Astrocyte (in vitro differentiated cells and primary cell): Measurements from ENCODE around the gene ADORA1. TPM values are rescaled to one million over a fixed set of nuclear protein-coding genes. Genes with fewer than 3 reads are reported as not detected.

Experiments used
- DNase-seq: peaks from one replicate; pipeline ENCODE4 v3.0.0-alpha.2; 2010; ENCODE audit warnings: low read depth
- FAIRE-seq: peaks from 2 replicates; lab custom pipeline; 2011; peaks lifted over from hg19 to GRCh38; lab: Jason Lieb, UNC
- H2AFZ ChIP-seq: 2 replicates; pipeline ENCODE4 v1.6.0; 2012; ENCODE audit warnings: low read depth, low read length, inconsistent platforms
- H3K27ac ChIP-seq: 2 replicates; pipeline ENCODE4 v1.5.1; 2011; ENCODE audit warnings: low read depth, low read length, inconsistent platforms
- H3K27me3 ChIP-seq: 2 replicates; pipeline ENCODE4 v1.6.0; 2011; ENCODE audit warnings: low read length, inconsistent platforms; ENCODE audit not compliant: insufficient read depth
- H3K36me3 ChIP-seq: 2 replicates; pipeline ENCODE4 v1.5.1; 2011; ENCODE audit warnings: low read length, inconsistent platforms; ENCODE audit not compliant: insufficient read depth
- H3K4me1 ChIP-seq: 2 replicates; pipeline ENCODE4 v1.5.1; 2011; ENCODE audit warnings: low read length, inconsistent platforms; ENCODE audit not compliant: insufficient read depth
- H3K4me2 ChIP-seq: 2 replicates; pipeline ENCODE4 v1.6.0; 2012; ENCODE audit warnings: low read length, inconsistent platforms
- H3K4me3 ChIP-seq: 2 replicates; pipeline ENCODE4 v1.5.1; 2011; ENCODE audit warnings: low read depth, mild to moderate bottlenecking, low read length, inconsistent platforms; ENCODE audit not compliant: insufficient read depth
- H3K79me2 ChIP-seq: 2 replicates; pipeline ENCODE4 v1.6.0; 2012; ENCODE audit warnings: mild to moderate bottlenecking, low read length, inconsistent platforms; ENCODE audit not compliant: insufficient read depth
- H3K9ac ChIP-seq: 2 replicates; pipeline ENCODE4 v1.6.0; 2012; ENCODE audit warnings: mild to moderate bottlenecking, low read length, inconsistent platforms
- H3K9me3 ChIP-seq: 2 replicates; pipeline ENCODE4 v1.5.1; 2012; ENCODE audit warnings: low read depth, mild to moderate bottlenecking, low read length, inconsistent platforms; ENCODE audit not compliant: insufficient read depth
- H4K20me1 ChIP-seq: 2 replicates; pipeline ENCODE4 v1.6.0; 2012; ENCODE audit warnings: low read length, inconsistent platforms; ENCODE audit not compliant: insufficient read depth
- H3K27ac Mint-ChIP-seq: one replicate; pipeline ENCODE4 v1.8.0; 2021; ENCODE audit warnings: mild to moderate bottlenecking, mixed read lengths; ENCODE audit not compliant: unreplicated experiment
- H3K27me3 Mint-ChIP-seq: one replicate; pipeline ENCODE4 v1.8.0; 2021; ENCODE audit warnings: low read depth, mixed read lengths; ENCODE audit not compliant: unreplicated experiment
- H3K36me3 Mint-ChIP-seq: one replicate; pipeline ENCODE4 v1.8.0; 2021; ENCODE audit warnings: low read depth, mixed read lengths; ENCODE audit not compliant: unreplicated experiment
- H3K4me1 Mint-ChIP-seq: one replicate; pipeline ENCODE4 v1.8.0; 2021; ENCODE audit warnings: low read depth, mixed read lengths; ENCODE audit not compliant: unreplicated experiment
- H3K4me3 Mint-ChIP-seq: one replicate; pipeline ENCODE4 v1.8.0; 2021; ENCODE audit warnings: mild to moderate bottlenecking, moderate library complexity, mixed read lengths; ENCODE audit not compliant: unreplicated experiment
- H3K9me3 Mint-ChIP-seq: one replicate; pipeline ENCODE4 v1.8.0; 2021; ENCODE audit warnings: mild to moderate bottlenecking, mixed read lengths; ENCODE audit not compliant: unreplicated experiment
- CTCF ChIP-seq: IDR thresholded peaks from 2 replicates; pipeline ENCODE4 v1.5.1; 2011; ENCODE audit warnings: low read depth, mild to moderate bottlenecking, inconsistent platforms, low read length, moderate library complexity; ENCODE audit not compliant: insufficient read depth
- EZH2 ChIP-seq: IDR thresholded peaks from 2 replicates; pipeline ENCODE4 v1.6.1; 2012; ENCODE audit warnings: mild to moderate bottlenecking, low read length, inconsistent platforms; ENCODE audit not compliant: insufficient read depth
- total RNA-seq: library from RNA; stranded (reverse); gene quantifications from 2 replicates; pipeline ENCODE4 v1.2.1, GENCODE V29; 2021

ADORA1 gene
- total RNA-seq, 1 donor from 2014 or later: 5.7 TPM

- Histone ChIP-seq H3K9me3 (no peaks in the 10 kb centered on the region), H3K4me3 (no peak overlapping the region), H3K36me3 (no peaks in the 10 kb centered on the region), H3K79me2 (no peaks in the 10 kb centered on the region), H2AFZ (no peak overlapping the region), H3K27ac (no peak overlapping the region), H3K27me3 (no peaks in the 10 kb centered on the region), H3K9ac (no peak overlapping the region), H3K4me2 (no peak overlapping the region), H3K4me1 (no peaks in the 10 kb centered on the region), H4K20me1 (no peaks in the 10 kb centered on the region)
- Mint-ChIP-seq H3K27me3 (peaks cover 25% of the 10 kb centered on the region), H3K4me3 (no peak overlapping the region), H3K36me3 (no peaks in the 10 kb centered on the region), H3K9me3 (peaks cover 2% of the 10 kb centered on the region), H3K27ac (no peak overlapping the region), H3K4me1 (peaks cover 10% of the 10 kb centered on the region)
- FAIRE-seq (no peak), DNase-seq (no peak)
- TF ChIP-seq EZH2: no peak
- no peak for TF ChIP-seq CTCF
Observed at GRCh38 chr1:203207751-203208150, 80.2 kb downstream of the ADORA1 start.

GRCh38 chr1:203208181-203208580, 80.7 kb downstream of the ADORA1 start:
- FAIRE-seq (no peak), DNase-seq (no peak)
- H3K27ac ChIP-seq: no peak overlapping the region
- H4K20me1 ChIP-seq: no peaks in the 10 kb centered on the region
- H3K4me3 ChIP-seq: no peak overlapping the region
- H3K4me1 ChIP-seq: no peaks in the 10 kb centered on the region
- no peak overlapping the region for H2AFZ ChIP-seq
- Mint-ChIP-seq H3K27ac (no peak overlapping the region), H3K36me3 (no peaks in the 10 kb centered on the region), H3K4me3 (no peak overlapping the region), H3K27me3 (peaks cover 29% of the 10 kb centered on the region), H3K4me1 (peaks cover 8% of the 10 kb centered on the region), H3K9me3 (peaks cover 2% of the 10 kb centered on the region)
- H3K36me3 ChIP-seq: no peaks in the 10 kb centered on the region
- H3K79me2 ChIP-seq: no peaks in the 10 kb centered on the region
- no peak overlapping the region for H3K4me2 ChIP-seq
- H3K27me3 ChIP-seq: no peaks in the 10 kb centered on the region
- TF ChIP-seq CTCF (no peak), EZH2 (no peak)
- H3K9ac ChIP-seq: no peak overlapping the region
- no peaks in the 10 kb centered on the region for H3K9me3 ChIP-seq

GRCh38 chr1:203210350-203210749, 82.8 kb downstream of the ADORA1 start:
- no peaks in the 10 kb centered on the region for H3K4me1 ChIP-seq
- no peak overlapping the region for H3K4me3 ChIP-seq
- H3K4me2 ChIP-seq: no peak overlapping the region
- TF ChIP-seq CTCF: no peak
- TF ChIP-seq EZH2: no peak
- H3K9me3 ChIP-seq: no peaks in the 10 kb centered on the region
- Mint-ChIP-seq H3K4me3 (no peak overlapping the region), H3K9me3 (peaks cover 2% of the 10 kb centered on the region), H3K27me3 (peaks cover 43% of the 10 kb centered on the region), H3K36me3 (no peaks in the 10 kb centered on the region), H3K27ac (no peak overlapping the region), H3K4me1 (peaks cover 9% of the 10 kb centered on the region)
- H3K79me2 ChIP-seq: no peaks in the 10 kb centered on the region
- no peak overlapping the region for H3K27ac ChIP-seq
- H3K9ac ChIP-seq: no peak overlapping the region
- no peak overlapping the region for H2AFZ ChIP-seq
- DNase-seq (no peak), FAIRE-seq (no peak)
- H3K27me3 ChIP-seq: peaks cover 1% of the 10 kb centered on the region
- H3K36me3 ChIP-seq: no peaks in the 10 kb centered on the region
- no peaks in the 10 kb centered on the region for H4K20me1 ChIP-seq
